ENCODE measurements around the gene LGALS7B. TPM values are rescaled to one million over a fixed set of nuclear protein-coding genes. Genes with fewer than 3 reads are reported as not detected.
"Not testable (repeated sequence)": the region's sequence is repeated elsewhere in the genome, so short reads cannot be mapped to it uniquely, and the experiment has no call there.

The LGALS7B gene
- total RNA-seq: 886 TPM

DNA sequence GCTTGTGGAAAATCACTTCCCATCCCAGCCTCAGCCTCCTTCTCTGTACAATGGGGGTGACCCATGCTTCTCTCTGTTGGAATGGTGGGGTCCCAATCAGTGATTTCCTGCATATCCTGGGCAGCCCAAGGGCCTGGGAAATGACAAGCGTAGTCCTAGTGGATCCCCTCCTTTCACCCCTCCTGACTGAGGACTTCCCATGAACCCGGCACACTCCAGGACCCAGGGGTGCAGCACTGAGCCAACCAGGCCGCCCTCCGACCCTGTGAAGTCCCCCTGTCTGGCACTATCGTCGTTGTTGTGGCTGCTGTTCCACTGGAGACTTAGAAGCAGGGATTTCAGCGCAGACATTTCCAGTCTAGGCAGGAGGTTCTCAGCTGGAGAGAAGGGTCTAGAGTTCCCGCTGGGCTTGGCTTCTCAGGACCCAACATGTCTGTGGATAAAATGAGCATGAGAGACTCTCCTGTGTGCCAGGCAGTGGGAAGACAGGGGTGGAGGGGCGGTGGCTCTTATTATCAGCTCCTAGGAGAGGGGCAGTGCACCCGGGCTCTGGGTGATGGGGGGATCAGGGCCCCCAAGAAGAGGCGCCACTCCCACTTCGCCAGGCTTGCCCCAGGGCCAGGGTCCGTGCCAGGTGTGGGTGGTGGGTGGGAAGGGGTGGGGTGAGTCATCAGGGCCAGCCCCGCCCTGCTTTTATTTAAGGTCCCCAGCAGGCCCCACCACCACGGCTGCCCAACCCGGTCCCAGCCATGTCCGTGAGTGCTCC is at the start of gene LGALS7B:
TSS of gene LGALS7B (plus strand) at position 723 of the 766 bp plus-strand sequence. CDS start at position 750, 27 bp downstream.
- peak; percentile 44 for ATAC-seq

DNA sequence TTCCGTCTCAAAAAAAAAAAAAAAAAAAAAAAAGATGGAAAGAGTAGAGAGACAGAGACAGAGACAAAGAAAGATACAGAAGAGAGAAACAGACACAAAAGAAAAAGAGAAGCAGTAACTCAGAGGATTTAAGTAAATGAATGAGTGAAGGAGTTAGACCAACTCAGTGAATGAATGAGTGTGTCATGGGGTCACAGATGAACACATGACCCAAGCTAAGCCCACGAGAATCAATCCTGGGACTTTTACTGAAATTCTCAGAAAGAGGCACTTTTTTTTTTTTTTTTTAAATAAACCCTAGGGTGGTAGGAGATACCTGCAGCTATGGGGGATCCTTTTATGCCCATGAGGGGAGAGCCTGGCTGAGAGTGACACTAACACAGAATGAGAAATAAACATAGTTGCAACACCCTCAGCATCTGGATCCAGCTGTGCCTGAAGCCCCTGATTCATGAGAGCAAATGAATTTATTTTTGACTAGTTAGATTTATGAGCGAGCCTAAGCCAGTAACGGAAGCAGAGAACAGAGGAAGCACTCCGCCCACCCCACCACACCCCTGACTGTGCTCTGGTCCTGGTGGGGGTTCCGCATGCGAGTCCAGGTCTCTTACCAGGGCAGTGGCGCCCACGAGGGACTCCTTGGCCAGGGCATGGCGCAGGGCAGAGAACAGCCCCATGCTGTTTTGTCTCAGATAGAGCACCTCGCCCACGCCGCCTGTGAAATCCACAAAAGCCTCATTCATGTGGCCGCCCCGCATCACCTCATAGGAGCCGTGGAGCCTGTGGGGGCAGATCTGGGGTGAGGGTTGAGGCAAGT is 49.4 kb upstream of the LGALS7B start:
- ATAC-seq: peak; percentile 5

DNA sequence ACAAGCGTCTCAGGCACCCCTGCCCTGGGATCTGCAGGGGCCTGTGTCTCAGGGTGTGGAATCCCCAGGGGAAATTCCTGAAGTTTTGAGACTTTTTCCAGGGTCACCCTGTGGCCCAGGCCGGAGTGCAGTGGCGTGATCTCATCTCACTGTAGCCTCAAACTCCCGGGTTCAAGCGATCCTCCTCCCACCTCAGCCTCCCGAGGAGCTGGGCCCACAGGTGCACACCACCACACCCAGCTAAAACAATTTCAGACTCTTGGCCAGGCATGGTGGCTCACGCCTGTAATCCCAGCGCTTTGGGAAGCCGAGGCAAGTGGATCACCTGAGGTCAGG is 48.8 kb upstream of the LGALS7B start:
- ATAC-seq: no peak

DNA sequence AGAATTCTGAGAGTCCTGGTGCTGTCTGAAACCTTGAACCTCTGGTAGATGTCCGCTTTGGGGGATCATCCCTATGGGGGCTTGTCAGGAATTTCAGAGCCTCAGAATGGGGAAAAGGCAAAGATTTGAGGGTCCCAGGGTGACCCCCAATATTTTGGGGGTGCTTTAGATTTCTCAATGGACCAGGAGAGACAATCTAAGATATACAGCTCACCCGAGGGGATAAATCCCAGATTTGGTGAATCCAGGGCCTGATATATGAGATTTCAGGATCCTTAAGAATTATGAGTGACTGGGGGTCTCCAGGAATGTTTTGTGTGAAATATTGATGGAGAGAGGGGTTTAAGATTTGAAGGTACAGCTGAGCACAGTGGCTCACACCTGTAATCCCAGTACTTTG is 48.1 kb upstream of the LGALS7B start:
- ATAC-seq: no peak

DNA sequence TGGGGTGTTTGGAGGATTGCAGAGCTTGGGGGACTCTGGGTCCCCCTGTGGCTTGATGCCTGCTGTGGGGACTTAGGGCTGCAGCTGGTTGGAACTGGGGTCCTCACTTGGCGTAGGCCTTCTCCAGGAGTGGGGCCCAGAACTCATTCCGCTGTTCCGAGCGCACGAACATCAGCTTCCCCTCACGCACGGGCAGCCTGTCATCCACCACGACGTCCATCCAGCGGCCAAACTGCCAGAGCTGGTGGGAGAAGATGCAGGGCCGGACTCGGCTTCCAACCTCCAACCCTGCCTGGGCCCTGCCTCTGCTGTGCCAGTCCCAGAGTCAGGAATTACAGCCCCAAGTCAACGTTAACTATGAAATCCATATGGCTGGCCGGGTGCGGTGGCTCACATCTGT is 47.3 kb upstream of the LGALS7B start:
- no peak for ATAC-seq

DNA sequence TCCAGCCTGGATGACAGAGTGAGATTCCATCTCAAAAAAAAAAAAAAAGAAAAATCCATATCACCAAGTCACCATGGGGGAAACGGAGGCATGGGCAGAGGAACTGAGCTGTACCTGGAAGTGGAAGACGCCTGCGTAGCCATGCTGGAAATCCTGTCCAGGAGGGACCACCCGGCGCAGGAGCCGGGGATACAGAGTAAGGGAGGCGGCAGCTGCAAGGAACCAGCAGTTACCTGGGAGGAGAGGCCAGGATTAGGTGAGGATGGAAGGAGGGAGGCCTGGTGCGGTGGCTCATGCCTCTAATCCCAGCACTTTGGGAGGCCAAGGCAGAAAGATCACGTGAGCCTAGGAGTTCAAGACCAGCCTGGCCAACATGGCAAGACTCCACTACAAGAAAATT is 46.7 kb upstream of the LGALS7B start:
- no peak for ATAC-seq

DNA sequence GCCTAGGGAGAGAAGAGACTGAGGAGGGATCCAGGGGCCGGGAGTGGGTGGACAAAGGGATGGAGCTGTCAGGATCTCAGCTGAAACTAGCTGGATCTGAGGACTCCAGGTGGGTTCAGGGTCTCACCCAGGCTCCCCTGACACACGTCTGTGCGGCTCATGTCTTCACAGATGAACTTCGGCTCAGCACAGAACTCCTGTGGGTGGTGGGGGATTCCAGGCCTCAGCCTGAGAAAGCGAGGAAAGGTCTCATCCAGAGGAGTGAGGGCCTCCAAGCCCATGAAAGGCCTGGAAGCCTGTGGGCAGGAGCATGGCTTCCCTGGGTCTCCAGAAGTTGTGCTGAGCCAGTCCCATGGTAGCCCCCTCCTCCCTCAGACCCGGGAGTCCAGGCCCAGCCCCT is 46.1 kb upstream of the LGALS7B start:
- no peak for ATAC-seq

DNA sequence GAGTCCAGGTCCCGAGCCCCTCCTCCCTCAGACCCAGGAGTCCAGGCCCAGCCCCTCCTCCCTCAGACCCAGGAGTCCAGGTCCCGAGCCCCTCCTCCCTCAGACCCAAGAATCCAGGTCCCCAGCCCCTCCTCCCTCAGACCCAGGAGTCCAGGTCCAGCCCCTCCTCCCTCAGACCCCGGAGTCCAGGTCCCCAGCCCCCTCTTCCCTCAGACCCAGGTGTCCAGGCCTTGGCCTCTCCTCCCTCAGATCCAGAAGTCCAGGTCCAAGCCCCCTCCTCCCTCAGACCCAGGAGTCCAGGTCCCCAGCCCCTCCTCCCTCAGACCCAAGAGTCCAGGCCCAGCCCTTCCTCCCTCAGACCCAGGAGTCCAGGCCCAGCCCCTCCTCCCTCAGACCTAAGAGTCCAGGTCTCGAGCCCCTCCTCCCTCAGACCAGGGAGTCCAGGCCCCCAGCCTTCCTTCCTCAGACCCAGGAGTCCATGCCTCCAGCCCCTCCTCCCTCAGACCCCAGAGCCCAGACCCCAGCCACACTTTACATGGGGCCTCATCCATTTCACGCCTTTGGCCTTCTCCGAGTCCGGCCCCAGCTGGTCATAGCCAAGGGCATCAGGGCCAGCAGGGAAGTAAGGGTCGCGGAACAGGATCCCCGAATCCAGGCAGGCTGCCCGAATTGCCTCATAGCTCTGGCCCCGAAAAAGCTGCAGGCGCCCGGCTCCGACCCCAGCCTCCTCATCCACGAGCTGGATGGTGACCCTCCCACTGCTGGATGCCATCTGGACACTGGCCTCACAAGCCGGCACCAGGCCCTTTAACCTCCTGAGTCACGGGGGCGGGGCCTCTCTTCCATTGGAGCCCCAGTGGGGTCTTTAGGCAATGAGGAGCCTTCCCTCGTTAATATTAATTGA is 45.4 kb upstream of the LGALS7B start:
- no peak for ATAC-seq

DNA sequence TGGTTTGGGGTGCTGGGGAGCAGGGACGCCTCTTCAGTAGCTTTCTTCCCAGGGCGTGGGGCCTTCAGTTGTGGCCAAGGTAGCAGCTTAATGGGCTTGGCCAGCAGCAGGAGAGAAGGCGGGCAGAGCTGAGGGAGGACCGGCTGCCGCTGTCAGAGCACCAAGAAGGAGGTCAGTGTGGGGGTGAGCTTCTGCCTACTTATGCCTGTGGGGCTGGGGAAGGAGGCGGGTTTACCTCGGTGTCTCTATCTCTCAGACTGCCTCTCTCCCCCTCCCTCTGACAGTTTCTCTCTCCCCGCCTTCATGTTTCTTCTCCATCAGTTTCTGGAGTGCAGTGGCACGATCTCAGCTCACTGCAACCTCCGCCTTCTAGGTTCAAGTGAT is 44.7 kb upstream of the LGALS7B start, which contains the start of gene CAPN12:
TSS of gene CAPN12 (minus strand) at position 177 of the 384 bp plus-strand sequence. CDS start 309 bp downstream, outside the sequence.
- ATAC-seq: no peak

DNA sequence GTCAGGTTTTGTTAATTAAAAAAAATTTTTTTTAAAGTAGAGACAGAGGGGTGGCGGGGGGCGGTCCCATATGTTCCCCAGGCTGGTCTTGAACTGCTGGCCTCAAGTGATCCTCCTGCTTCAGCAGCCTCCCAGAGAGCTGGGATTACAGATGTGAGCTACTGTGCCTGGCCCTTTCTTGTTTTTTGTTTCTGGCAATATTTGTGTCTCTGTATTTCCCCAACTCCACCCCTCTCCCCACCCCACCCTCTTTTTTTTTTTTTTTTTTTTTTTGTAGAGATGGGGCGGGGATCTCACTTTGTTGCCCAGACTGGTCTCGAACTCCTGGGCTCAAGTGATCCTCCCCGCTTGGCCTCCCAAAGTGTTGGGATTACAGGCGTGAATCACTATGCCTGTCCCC is 44.1 kb upstream of the LGALS7B start:
- no peak for ATAC-seq

DNA sequence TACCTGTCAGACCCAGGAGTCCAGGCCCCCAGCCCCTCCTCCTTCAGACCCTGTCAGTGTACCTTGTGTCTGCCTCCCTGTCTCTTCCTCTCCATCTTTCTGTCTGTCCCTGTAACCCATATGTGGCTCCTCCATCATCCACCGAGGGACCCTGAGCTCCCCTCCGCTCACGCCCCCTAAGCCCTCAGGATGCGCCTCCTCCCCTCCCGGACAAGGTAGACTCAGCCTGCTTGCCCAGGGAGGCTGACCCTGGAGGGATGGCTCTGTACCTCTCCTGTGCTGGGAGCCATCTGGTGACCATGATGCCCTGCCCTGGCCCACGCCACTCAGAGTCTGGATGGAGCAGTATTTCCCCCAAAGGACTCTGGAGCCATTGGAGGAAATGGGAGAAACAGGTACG is 43.7 kb upstream of the LGALS7B start:
- no peak for ATAC-seq

DNA sequence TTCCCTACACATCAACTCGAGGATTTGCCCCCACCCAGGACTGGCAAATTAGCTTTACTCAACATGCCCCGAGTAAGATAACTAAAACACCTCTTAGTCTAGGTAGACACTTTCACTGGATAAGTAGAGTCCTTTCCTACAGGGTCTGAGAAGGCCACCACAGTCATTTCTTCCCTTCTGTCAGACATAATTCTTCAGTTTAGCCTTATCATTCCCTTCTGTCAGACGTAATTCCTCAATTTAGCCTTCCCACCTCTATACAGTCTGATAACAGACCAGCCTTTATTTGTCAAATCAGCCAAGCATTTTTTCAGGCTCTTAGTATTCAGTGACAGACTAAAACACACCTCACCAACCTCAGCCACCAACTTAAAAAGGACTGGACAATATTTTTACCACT is 35.2 kb upstream of the LGALS7B start:
- ATAC-seq: not testable (repeated sequence)

DNA sequence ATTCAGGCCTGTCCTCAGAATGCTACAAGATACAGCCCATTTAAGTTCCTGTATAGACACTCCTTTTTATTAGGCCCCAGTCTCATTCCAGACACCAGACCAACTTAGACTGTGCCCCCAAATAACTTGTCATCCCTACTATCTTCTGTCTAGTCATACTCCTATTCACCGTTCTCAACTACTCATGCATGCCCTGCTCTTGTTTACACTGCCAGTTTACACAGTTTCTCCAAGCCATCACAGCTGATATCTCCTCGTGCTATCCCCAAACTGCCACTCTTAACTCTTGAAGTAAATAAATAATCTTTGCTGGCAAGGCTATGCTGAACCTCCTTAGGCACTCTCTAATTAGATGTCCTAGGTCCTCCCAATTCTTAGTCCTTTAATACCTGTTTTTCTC is 34.8 kb upstream of the LGALS7B start:
- ATAC-seq: not testable (repeated sequence)

DNA sequence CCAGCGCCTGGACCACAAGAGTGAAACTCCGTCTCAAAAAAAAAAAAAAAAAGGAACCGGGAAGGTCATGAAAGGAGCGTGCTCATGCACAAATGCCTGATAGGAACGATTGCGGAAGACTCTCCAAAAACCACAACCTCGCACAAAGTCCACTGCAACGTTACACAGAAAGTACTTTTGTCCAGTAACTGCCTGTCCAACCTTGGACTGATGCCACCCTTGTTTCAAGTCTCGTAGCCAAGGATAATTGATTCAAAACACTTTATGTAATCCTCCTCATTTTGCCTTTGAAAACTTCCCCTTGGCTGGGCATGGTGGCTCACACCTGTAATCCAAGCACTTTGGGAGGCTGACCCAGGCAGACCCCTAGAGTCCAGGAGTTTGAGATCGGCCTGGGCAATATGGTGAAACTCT is 29.4 kb upstream of the LGALS7B start:
- no peak for ATAC-seq

DNA sequence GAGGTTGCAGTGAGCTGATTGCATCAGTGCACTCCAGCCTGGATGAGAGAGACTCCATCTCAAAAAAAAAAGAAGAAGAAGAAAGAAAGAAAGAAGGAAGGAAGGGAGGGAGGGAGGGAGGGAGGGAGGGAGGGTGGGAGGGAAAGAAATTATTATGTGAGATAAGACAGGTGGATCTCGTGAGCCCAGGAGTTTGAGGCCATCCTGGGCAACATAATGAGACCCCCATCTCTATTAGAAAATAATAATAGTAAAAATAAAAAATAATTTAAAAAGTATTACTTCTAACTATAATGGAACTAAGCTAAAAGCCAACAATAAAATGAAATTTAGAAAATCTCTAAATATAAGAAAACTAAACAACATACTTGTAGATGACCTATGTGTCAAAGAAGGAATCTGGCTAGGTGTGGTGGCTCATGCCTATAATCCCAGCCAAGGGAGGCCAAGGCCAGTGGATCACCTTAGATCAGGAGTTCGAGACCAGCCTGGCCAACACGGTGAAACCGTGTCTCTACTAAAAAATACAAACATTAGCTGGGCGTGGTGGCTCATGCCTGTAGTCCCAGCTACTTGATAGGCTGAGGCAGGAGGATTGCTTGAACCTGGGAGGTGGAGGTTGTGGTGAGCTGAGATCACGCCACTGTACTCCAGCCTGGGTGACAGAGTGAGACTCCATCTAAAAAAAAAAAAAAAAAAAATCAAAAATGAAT is 28.0 kb upstream of the LGALS7B start:
- ATAC-seq: not testable (repeated sequence)

DNA sequence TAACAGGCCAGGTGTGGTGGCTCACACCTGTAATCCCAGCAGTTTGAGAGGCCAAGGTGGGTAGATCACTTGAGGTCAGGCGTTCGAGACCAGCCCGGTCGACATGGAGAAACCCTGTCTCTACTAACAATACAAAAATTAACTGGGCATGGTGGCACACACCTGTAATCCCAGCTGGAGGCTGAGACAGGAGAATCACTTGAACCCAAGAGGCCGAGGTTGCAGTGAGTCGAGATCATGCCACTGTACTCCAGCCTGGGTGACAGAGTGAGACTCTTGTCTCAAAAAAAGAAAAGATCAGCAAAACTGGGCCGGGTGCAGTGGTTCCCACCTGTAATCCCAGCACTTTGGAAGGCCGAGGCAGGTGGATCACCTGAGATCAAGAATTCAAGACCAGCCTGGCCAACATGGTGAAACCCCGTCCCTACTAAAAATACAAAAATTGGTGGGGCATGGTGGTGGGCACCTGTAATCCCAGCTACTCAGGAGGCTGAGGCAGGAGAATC is 27.1 kb upstream of the LGALS7B start:
- not testable (repeated sequence) for ATAC-seq

DNA sequence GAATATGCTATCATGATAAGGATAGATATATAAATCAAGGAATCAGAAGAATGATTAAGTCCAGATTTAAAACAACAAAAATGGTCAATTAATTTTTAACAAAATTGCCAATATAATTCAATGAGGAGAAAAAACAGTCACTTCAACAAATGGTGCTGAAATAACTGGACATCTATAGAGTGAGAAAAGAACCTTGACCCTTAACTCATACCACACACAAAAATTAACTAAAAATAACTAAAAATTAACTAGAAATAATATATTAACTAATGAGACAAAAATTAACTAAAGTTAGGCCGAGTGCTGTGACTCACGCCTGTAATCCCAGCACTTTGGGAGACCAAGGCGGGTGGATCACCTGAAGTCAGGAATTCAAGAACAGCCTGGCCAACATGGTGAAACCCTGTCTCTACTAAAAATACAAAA is 25.2 kb upstream of the LGALS7B start:
- no peak for ATAC-seq

DNA sequence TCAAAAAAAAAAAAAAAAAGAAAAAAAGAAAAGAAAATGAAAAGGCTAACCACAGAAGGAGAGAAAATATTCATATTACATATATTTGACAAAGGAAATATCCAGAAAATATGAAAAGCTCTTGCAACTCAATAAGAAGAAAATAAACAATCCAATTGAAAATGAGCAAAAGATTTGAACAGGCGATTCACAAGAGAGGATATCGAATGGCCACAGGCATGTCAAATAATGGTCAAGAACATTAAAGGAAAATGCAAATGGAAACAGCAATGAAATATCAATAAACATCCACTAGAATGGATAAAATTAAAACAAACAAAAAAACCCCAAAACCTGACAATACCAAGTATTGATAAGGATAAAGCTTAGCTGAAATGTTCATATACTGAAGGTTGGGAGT is 23.8 kb upstream of the LGALS7B start:
- ATAC-seq: no peak

DNA sequence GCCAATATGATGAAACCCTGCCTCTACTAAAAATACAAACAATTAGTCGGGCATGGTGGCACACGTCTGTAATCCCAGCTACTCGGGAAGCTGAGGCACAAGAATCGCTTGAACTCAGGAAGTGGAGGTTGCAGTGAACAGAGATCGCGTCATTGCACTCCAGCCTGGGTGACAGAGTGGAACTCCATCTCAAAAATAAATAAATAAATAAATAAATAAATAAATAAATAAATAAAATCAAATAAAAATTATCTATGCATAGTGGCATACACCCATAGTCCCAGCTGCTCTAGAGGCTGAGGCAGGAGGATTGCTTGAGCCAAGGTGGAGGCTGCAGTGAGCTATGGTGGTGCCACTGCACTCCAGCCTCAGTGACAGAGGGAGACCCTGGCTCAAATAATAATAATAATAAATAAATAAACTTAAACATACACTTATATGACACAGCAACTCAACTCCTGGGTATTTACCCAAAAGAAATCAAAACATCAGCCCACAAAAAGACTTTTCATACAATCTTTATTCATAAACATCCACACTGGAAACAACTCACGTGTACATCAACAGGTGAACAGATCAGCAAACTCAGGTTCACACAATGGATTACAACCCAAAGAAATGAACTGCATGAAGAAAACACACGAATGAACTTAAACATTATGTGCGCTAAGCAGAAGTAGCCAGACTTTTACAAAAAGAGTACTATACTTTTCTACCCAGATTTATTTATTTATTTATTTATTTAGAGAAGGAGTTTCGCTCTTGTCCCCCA is 22.5 kb upstream of the LGALS7B start:
- no peak for ATAC-seq

DNA sequence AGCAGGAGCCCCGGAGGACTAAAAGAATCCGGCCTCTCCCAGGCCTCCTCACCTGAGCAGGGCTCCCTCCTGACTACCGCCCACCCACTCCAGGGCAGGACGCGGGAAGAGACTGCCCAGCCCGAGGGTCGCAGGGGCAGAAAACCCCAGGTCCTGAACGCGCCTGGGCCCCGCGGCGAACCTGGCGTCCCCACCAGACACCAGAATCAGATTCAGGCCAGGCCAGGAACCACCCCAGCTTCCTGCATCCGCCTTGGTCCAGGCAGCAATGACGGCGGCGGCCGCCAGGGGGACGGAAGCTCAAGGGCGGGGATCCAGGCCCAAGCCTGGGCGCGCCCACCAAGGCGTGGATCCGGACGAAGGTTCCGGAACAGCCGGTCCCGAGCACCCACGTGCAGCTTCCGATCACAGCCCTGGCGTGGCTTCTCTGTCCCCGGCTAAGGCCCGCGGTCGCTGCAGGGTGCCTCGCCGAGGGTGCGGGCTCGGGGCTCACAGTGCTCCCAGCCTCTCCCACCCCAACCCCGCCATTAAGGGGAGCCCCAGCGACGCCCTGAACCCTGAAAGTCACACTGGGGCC is 19.3 kb upstream of the LGALS7B start:
- ATAC-seq: peak; percentile 82

Measured in esophagus mucosa (tissue), 1 donor.